Transverse colon (tissue), 4 donors: ENCODE data around the gene ORM1.
"Not testable (repeated sequence)": the region's sequence is repeated elsewhere in the genome, so short reads cannot be mapped to it uniquely, and the experiment has no call there.

Experiments
- CTCF ChIP-seq, 5 experiments: fragments of 200-600 bp in 3 of 5; fragments of 450-650 bp in 2 of 5; sonication (generic) in 3 of 5; IDR thresholded peaks; 1 replicate in 2 of 5; 2 replicates in 3 of 5; pipeline ENCODE4 v1.5.1; 2016 to 2017; ENCODE audit warnings: antibody characterized with exemption in 5 of 5, inconsistent platforms in 3 of 5, mild to moderate bottlenecking in 2 of 5, moderate library complexity in 1 of 5
- POLR2AphosphoS5 ChIP-seq, 3 donors: sonication (generic); formaldehyde crosslinking; IDR thresholded peaks; one replicate each; pipeline ENCODE4 v1.6.1; 2016; ENCODE audit warnings: antibody characterized with exemption in 3 of 3

- TF ChIP-seq CTCF, POLR2AphosphoS5 (IDR thresholded peaks at IDR 0.05): not testable (repeated sequence)
Measured at GRCh38 chr9:114332474-114333040, 9.7 kb downstream of the ORM1 start.
